Measurements from ENCODE around the gene FBRSL1. TPM values are rescaled to one million over a fixed set of nuclear protein-coding genes. Genes with fewer than 3 reads are reported as not detected.
"Not testable (repeated sequence)": the region's sequence is repeated elsewhere in the genome, so short reads cannot be mapped to it uniquely, and the experiment has no call there.

Gene FBRSL1
- total RNA-seq, 1 donor from 2014 or later: 26.1 TPM

DNA sequence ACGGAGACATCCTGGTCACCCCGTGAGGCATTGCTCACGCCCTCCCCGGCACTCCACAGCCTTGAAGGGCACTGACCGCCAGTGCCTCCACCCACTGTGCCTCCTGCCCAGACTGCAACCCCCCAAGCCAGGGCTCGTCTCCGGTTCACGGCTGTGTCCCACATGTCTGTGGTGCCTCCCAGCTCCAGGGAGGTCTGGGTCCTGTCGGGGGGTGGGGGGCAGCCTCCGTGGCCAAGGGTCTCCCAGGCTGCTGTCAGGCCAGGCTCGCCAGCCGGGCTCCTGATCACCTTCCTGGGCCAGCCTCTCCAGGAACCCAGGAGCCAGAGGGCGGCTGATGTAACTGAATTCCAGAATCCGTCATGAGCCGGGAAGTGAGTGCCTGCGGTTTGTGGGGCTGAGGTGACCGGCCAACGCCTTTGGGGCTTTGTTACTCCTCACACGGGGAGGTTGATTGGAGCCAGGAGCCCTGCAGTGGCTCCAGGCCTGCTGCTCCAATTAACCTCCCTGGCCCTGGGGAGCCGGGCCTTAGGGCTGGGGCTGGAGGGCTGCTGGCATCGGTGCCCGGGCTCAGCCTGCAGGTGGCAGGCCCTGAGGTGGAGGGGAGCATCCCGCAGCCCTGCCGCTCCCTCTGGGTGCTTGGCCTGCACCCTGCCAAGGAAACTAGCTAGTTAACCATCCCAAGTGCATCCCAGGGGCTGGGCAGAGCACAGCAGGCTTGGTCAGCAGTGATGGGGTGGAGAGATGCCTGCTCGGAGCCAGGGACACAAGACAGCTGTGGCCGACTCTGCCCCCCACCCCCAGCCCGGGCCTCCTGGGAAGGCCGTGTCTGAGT is 36.4 kb upstream of the FBRSL1 start:
- peak; percentile 14 for ATAC-seq

GRCh38 chr12:132454193-132454932 is 35.6 kb upstream of the FBRSL1 start:
- no peak for ATAC-seq

DNA sequence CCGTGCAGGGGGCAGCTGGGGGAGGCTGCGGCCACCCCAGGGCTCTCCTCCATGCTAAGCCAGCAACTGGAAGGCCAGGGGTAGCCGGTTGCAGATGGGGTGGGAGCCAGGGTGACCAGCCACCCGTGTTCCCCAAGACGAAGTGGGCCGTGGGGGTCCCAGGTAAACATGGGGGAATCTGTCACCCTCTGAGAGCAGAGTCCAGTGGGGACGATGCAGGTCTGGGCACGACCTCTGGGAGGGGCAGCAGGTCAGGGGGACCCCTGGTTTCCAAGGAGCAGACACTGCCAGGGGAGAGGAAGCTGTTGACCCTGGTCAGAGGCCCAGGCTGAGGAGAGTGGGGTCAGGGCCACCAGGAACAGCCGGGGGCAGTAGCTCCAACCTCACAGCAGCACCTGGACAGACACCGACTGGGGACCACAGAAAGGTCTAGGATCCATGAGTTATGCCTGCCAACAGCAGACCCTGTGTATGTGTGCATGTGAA is 35.0 kb upstream of the FBRSL1 start:
- ATAC-seq: no peak

GRCh38 chr12:132455565-132455964 is 34.4 kb upstream of the FBRSL1 start:
- ATAC-seq: no peak

DNA sequence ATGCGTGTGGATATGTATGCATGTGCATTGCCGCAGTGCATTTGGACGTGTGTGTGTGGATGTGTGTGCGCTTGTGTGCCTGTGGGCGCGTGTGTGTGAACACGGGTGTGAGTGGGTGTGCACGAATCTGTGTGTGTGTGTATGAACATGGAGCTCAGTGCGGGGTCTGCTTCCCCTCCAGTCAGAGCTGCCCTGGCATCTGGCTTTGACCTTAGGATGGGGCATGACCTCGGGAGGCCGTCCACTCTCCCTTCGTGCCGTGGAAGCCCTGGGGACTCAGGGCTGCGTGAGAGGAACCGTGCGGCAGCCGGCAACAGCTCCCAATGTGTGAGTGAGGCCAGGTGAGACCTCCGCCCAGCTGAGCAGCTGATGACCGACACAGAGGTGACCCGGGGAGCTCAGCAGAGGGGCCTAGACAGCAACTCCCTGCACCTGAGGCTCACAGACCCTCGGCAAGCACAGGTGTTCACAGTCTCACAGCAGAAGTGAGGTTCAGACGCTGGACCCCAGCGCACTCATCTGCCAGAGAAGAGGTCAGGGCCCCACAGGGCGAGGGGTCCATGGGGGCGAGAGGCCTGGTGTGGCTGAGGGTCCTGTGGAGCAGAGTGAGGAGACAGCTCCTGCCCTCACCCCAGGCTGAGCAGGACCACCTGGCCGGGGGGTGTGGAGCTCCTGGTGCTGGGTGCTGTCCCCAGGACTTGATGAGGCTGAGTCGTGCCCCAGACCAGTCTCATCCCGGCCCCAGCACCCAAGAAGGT is 33.6 kb upstream of the FBRSL1 start:
- ATAC-seq: no peak

DNA sequence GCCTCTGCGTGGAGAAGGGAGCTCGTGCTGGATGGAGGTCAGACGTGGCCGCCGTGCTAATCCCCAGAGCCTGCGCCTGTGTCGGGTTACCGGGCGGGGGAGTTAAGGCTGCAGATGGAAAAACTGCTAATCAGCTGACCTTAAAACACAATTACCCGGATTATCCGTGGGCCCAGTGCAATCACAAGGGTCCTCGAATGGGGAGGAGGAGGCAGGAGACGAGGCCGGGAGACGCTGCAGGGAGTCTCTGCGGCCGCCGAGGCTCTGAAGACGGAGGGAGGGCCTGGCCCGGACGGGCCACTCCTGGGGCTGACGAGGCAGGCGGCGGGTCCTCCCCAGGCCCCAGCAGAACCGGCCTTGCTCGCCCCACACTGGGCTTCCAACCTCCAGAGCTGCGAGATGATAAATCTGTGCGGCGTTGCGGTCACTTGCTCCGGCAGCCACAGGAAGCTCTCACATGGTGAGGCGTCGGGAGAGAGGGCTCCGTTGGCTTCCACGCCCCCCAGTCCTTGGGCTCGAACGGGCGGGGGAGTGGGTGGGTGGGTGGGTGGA is 32.9 kb upstream of the FBRSL1 start:
- ATAC-seq: no peak

GRCh38 chr12:132458441-132458840 is 31.5 kb upstream of the FBRSL1 start:
- no peak for ATAC-seq

- peak; percentile 61 for ATAC-seq
Measured at GRCh38 chr12:132458846-132459641, 30.9 kb upstream of the FBRSL1 start.

DNA sequence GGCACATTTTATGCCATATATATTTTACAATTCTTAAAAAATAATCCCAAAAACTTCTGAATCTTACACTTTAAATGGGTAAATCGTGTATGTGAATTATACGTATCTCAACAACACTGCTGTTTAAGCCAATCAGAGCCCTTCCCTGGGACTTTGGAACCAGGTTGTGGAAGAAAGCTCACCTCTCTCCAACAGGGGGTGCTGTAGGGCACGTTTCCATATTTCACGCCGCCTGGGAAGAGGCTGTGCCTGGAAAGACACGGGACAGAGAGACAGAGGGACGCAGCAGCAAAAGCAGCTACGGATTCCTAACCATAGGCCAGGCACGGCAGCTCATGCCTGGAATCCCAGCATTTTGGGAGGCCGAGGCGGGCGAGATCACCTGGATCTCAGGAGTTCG is 29.4 kb upstream of the FBRSL1 start:
- no peak for ATAC-seq

- no peak for ATAC-seq
Measured at GRCh38 chr12:132461526-132461925, 28.4 kb upstream of the FBRSL1 start.

DNA sequence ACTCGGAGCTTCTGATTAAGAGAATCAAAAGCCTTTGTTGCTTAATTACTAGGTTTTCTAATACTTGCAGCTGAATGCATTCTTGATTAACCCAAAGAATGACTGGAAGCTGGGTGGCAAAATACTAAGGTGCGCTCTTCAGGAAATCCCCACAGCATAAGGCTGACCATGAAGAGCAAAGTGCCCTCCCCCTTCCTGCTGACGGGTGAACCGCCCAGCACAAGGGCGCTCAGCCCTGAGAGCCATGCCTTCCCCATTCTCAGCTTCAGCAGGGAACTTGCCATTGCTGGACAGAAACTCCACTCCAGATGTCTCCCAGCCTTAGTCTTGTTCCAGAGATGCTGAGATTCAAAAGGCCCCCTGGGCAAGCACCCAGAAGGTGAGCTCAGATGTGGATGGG is 27.2 kb upstream of the FBRSL1 start:
- ATAC-seq: no peak

GRCh38 chr12:132463284-132463924 is 26.5 kb upstream of the FBRSL1 start:
- not testable (repeated sequence) for ATAC-seq

DNA sequence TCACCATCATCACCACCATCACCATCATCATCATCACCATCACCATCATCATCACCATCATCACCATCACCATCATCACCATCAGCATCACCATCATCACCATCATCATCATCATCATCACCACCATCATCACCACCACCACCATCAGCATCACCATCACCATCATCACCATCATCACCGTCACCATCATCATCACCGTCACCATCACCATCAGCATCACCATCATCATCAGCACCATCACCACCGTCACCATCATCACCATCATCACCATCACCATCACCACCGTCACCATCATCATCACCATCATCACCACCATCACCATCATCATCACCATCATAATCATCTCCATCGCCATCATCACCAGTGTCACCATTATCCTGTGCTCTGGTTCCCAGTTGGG is 25.6 kb upstream of the FBRSL1 start:
- ATAC-seq: not testable (repeated sequence)

DNA sequence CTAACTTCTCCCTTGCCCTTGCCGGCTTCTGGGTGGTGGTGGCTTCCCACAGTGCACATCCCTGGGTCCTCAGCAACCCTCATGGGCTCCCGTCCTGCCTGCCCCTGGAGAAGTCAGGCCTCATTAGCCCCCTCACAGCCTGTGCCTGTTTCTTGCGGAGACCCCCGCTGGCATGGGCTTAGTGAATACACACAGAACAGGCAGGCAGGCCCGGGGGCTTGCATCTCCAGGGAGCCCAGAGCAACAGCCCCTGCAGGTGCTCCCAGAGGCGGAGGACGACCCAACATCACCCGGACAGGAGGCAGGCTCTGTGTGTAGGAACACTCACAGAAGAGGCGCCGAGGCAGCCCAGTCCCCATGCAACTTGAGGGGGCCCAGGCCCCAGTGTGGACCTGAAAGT is 25.1 kb upstream of the FBRSL1 start:
- ATAC-seq: no peak

DNA sequence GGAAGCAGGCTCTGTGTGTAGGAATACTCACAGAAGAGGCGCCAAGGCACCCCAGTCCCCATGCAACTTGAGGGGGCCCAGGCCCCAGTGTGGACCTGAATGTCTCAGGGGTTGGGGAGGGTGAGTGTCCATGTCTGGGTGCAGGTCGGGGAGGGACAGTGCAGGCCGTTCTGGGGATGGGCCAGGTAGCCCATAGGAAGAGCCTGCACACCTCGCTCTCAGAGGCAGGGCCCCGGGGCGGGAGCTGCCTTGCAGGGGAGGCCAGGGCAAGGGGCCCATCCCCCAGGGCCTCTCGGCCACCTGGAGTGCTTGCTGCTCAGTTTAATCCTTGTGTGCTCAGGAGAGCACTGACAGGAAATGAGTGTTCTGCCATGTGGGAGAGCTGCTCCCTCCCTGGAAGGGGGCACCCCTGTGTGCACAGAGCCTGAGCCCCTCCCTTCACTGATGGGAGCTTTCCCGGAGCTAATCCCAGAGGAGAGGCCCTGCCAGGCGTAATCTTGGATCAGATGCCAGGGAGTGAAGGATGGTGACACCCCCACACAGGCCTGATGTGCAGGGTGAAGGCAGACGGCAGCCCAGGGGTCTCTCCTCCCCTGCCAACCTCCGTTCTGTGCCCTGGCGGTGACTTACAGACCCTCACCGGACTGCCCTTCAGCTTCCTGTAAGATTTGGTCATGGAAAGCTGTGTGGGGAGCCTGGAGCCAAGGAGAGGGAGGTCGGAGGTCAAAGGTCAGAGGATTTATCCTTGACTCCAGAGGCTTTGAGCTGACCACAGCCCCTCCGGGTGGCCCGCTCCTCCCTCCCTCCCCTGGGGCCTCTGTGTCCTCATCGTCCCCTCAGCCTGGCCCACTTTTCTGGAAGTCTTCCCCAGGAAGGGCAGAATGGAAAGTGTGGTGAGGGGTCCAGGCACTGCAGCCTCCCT is 24.4 kb upstream of the FBRSL1 start:
- ATAC-seq: peak; percentile 24

DNA sequence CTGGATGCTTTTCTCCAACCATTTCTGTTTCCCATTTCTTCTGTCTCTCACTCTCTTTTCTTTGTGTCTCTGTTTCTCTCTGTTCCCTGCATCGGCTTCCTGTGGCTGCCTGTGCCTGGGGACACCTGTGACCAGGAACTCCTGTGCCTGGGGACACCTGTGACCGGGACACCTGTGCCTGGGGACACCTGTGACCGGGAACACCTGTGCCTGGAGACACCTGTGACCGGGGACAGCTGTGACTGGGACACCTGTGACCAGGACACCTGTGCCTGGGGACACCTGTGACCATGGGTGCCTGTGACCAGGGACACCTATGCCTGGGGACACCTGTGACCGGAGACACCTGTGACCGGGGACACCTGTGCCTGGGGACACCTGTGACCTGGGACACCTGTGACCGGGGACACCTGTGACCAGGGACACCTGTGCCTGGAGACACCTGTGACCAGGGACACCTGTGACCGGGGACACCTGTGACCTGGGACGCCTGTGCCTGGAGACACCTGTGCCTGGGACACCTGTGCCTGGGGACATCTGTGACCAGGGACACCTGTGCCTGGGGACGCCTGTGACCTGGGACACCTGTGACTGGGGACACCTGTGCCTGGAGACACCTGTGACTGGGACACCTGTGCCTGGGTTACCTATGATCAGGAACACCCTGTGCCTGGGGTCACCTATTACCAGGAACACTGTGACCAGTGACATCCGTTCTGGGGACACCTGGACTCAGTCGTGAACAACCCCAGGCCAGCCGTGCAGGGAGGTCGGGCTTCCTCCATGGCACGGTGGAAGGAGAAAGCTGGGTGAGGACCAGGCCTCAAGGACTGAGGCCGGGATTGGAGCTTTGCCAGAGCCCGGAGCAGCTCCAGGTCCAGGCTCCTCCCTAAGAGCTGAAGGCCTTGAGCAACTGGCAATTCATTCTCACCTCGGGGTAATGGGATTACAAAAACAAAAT is 23.4 kb upstream of the FBRSL1 start:
- no peak for ATAC-seq

GRCh38 chr12:132467511-132467910 is 22.4 kb upstream of the FBRSL1 start:
- no peak for ATAC-seq

DNA sequence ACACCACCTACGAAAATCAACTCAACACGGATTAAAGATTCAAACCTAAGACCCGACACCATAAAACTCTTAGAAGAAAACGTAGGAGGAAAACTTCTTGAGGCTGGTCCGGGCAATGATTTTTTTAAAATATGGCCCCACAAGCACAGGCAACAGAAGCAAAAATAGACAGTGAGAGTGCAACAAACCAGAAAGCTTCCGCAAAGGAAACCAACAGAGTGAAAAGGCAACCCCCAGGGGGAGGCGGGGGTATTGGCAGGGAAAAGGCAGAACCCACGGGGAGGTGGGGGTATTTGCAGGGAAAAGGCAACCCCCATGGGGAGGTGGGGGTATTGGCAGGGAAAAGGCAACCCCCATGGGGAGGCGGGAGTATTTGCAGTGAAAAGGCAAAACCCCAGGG is 20.5 kb upstream of the FBRSL1 start:
- no peak for ATAC-seq

DNA sequence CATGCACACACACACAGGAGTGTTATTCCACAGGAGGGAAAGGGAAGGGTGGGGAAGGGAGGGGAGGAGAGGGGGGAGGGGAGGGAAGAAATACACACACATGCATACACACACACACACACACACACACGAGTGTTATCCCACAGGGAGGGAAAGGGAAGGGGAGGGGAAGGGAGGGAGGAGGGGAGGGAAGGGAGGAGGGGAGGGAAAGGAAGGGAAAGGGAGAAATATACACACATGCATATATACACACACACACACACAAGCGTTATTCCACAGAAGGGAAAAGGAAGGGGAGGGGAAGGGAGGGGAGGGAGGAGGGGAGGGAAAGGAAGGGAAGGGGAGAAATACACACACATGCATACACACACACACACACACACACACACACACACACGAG is 19.6 kb upstream of the FBRSL1 start:
- ATAC-seq: no peak

Data from esophagus mucosa (tissue), 1 donor.